Parathyroid adenoma (tissue), 2 donors: ENCODE data around the gene C8G.

Experiments used
- H2AFZ ChIP-seq: fragments of 300-600 bp; sonication (generic); one replicate; pipeline ENCODE4 v1.7.0; 2017; ENCODE audit warnings: antibody characterized with exemption, mild to moderate bottlenecking
- H3K27ac ChIP-seq: fragments of 300-600 bp; sonication (generic); one replicate; pipeline ENCODE4 v1.7.0; 2017
- H3K27me3 ChIP-seq: fragments of 300-600 bp; sonication (generic); one replicate; pipeline ENCODE4 v1.7.0; 2017; ENCODE audit warnings: low read length; ENCODE audit not compliant: control insufficient read depth, insufficient read depth
- H3K36me3 ChIP-seq: fragments of 300-600 bp; sonication (generic); one replicate; pipeline ENCODE4 v1.7.0; 2017; ENCODE audit warnings: low read length; ENCODE audit not compliant: control insufficient read depth, insufficient read depth
- H3K4me1 ChIP-seq: fragments of 300-600 bp; sonication (generic); one replicate; pipeline ENCODE4 v1.7.0; 2017; ENCODE audit warnings: control low read depth
- H3K4me2 ChIP-seq: fragments of 300-600 bp; sonication (generic); one replicate; pipeline ENCODE4 v1.7.0; 2017; ENCODE audit warnings: low read length
- H3K4me3 ChIP-seq: fragments of 300-600 bp; sonication (generic); one replicate; pipeline ENCODE4 v1.7.0; 2017; ENCODE audit warnings: low read depth, low read length
- H3K79me2 ChIP-seq: fragments of 300-600 bp; sonication (generic); one replicate; pipeline ENCODE4 v1.7.0; 2017; ENCODE audit warnings: control low read depth
- H3K9ac ChIP-seq: fragments of 300-600 bp; sonication (generic); one replicate; pipeline ENCODE4 v1.7.0; 2017; ENCODE audit warnings: mild to moderate bottlenecking
- H3K9me3 ChIP-seq: fragments of 300-600 bp; sonication (generic); one replicate; pipeline ENCODE4 v1.7.0; 2017; ENCODE audit warnings: low read length; ENCODE audit not compliant: control insufficient read depth
- CTCF ChIP-seq: fragments of 300-600 bp; sonication (generic); IDR thresholded peaks from one replicate; pipeline ENCODE4 v1.7.0; 2017; ENCODE audit warnings: antibody characterized with exemption, mild to moderate bottlenecking
- donor health status: primary hyperparathyroidism.

C8G gene

GRCh38 chr9:136947955-136948510 is 3.0 kb downstream of the C8G start:
- H3K9ac ChIP-seq: no peak overlapping the region
- TF ChIP-seq CTCF: peak; percentile 43
- H3K36me3 ChIP-seq: no peaks in the 10 kb centered on the region
- H3K4me2 ChIP-seq: no peak overlapping the region
- no peak overlapping the region for H2AFZ ChIP-seq
- H3K4me1 ChIP-seq: peaks cover 3% of the 10 kb centered on the region
- no peaks in the 10 kb centered on the region for H3K9me3 ChIP-seq
- no peak overlapping the region for H3K27ac ChIP-seq
- H3K79me2 ChIP-seq: no peaks in the 10 kb centered on the region
- no peak overlapping the region for H3K4me3 ChIP-seq
- H3K27me3 ChIP-seq: no peaks in the 10 kb centered on the region

GRCh38 chr9:136949239-136949816 is 4.3 kb downstream of the C8G start:
- Histone ChIP-seq H3K79me2 (no peaks in the 10 kb centered on the region), H3K27me3 (no peaks in the 10 kb centered on the region), H3K4me2 (peak overlapping the region; percentile 99), H3K9ac (peak overlapping the region; percentile 19), H2AFZ (peak overlapping the region; percentile 87), H3K36me3 (no peaks in the 10 kb centered on the region), H3K27ac (peak overlapping the region; percentile 97), H3K9me3 (no peaks in the 10 kb centered on the region), H3K4me3 (peak overlapping the region; percentile 77), H3K4me1 (no peaks in the 10 kb centered on the region)
- no peak for TF ChIP-seq CTCF

GRCh38 chr9:136949817-136950655 is 5.0 kb downstream of the C8G start:
- H2AFZ ChIP-seq: peak overlapping the region; percentile 87

GRCh38 chr9:136950656-136951276 is 5.7 kb downstream of the C8G start:
- no peaks in the 10 kb centered on the region for H3K9me3 ChIP-seq
- H3K79me2 ChIP-seq: no peaks in the 10 kb centered on the region
- TF ChIP-seq CTCF: no peak
- H3K4me2 ChIP-seq: peak overlapping the region; percentile 99
- H3K9ac ChIP-seq: no peak overlapping the region
- peak overlapping the region; percentile 87 for H2AFZ ChIP-seq
- peak overlapping the region; percentile 97 for H3K27ac ChIP-seq
- peak overlapping the region; percentile 77 for H3K4me3 ChIP-seq
- H3K27me3 ChIP-seq: no peaks in the 10 kb centered on the region
- no peaks in the 10 kb centered on the region for H3K4me1 ChIP-seq
- H3K36me3 ChIP-seq: no peaks in the 10 kb centered on the region

More at GRCh38 chr9:136949817-136950655, 5.0 kb downstream of the C8G start:
- Histone ChIP-seq H3K27me3 (no peaks in the 10 kb centered on the region), H3K4me3 (peak overlapping the region; percentile 77), H3K9me3 (no peaks in the 10 kb centered on the region), H3K36me3 (no peaks in the 10 kb centered on the region), H3K9ac (no peak overlapping the region), H3K4me1 (no peaks in the 10 kb centered on the region), H3K79me2 (no peaks in the 10 kb centered on the region), H3K27ac (peak overlapping the region; percentile 97), H3K4me2 (peak overlapping the region; percentile 99)
- TF ChIP-seq CTCF: no peak
